Smooth muscle cell (in vitro differentiated cells): Measurements from ENCODE around the gene SCART1. TPM values are rescaled to one million over a fixed set of nuclear protein-coding genes. Genes with fewer than 3 reads are reported as not detected.

Experiments used
- DNase-seq: peaks from one replicate; lab custom pipeline; 2025; ENCODE audit not compliant: unreplicated experiment; lab: John Stamatoyannopoulos, UW
- H2AFZ ChIP-seq: fragments of 200-600 bp; sonication (generic); 2 replicates; pipeline ENCODE4 v1.6.0; 2016; ENCODE audit warnings: antibody characterized with exemption, low read depth, mild to moderate bottlenecking
- H3F3A ChIP-seq: fragments of 200-600 bp; sonication (generic); 2 replicates; pipeline ENCODE4 v1.6.0; 2017; ENCODE audit warnings: antibody characterized with exemption, low read depth
- H3K27ac ChIP-seq: fragments of 200-600 bp; sonication (generic); 2 replicates; pipeline ENCODE4 v1.5.1; 2016; ENCODE audit warnings: low read depth, mild to moderate bottlenecking
- H3K27me3 ChIP-seq: fragments of 200-600 bp; sonication (generic); 2 replicates; pipeline ENCODE4 v1.6.1; 2016; ENCODE audit warnings: low read depth, mild to moderate bottlenecking
- H3K36me3 ChIP-seq: fragments of 200-600 bp; sonication (generic); 2 replicates; pipeline ENCODE4 v1.5.1; 2016; ENCODE audit warnings: low read depth
- H3K4me1 ChIP-seq: fragments of 200-600 bp; sonication (generic); 2 replicates; pipeline ENCODE4 v1.5.1; 2016; ENCODE audit warnings: low read depth
- H3K4me2 ChIP-seq: fragments of 200-600 bp; sonication (generic); 2 replicates; pipeline ENCODE4 v1.6.0; 2016; ENCODE audit warnings: mild to moderate bottlenecking
- H3K4me3 ChIP-seq: fragments of 200-600 bp; sonication (generic); 2 replicates; pipeline ENCODE4 v1.5.1; 2016; ENCODE audit warnings: mild to moderate bottlenecking
- H3K79me2 ChIP-seq: fragments of 200-600 bp; sonication (generic); 2 replicates; pipeline ENCODE4 v1.6.0; 2016; ENCODE audit warnings: low read depth, mild to moderate bottlenecking
- H3K9ac ChIP-seq: fragments of 200-600 bp; sonication (generic); 2 replicates; pipeline ENCODE4 v1.6.0; 2016; ENCODE audit warnings: low read depth
- H3K9me3 ChIP-seq: fragments of 200-600 bp; sonication (generic); replicated peaks from 2 replicates; pipeline ENCODE4 v1.5.1; 2016; ENCODE audit warnings: low read depth
- H4K20me1 ChIP-seq: fragments of 200-600 bp; sonication (generic); 2 replicates; pipeline ENCODE4 v1.6.0; 2016; ENCODE audit warnings: low read depth
- CTCF ChIP-seq: fragments of 200-600 bp; sonication (generic); IDR thresholded peaks from 2 replicates; pipeline ENCODE4 v1.5.1; 2017; ENCODE audit warnings: borderline replicate concordance, mild to moderate bottlenecking, antibody characterized with exemption; ENCODE audit not compliant: insufficient read depth, poor library complexity, severe bottlenecking
- WGBS: methylation state at CpG from one replicate; pipeline ENCODE4 v1.1.7; 2016; ENCODE audit warnings: low lambda C conversion rate; 5-methylcytosine and 5-hydroxymethylcytosine counted together
- polyA plus RNA-seq: library from polyadenylated mRNA; unstranded; fragments of >200 nt; fragmentation: Nextera tagmentation; extraction: Ambion mirVana; gene quantifications from 2 replicates; pipeline ENCODE4 v1.2.1, GENCODE V29; 2016
- total RNA-seq: library from RNA; depleted of rRNA; stranded (reverse); fragments of >200 nt; gene quantifications from 2 replicates; pipeline ENCODE4 v1.2.3, GENCODE V29; 2014

Gene SCART1
- total and polyA plus RNA-seq, 2 experiments from 2014 or later = 0.45 to 2.2 TPM

GRCh38 chr10:133418289-133418993 is 35.3 kb upstream of the SCART1 start:
- H3K36me3 ChIP-seq = no peaks in the 10 kb centered on the region
- H4K20me1 ChIP-seq = peaks cover 34% of the 10 kb centered on the region
- no peak overlapping the region for H3K4me2 ChIP-seq
- peaks cover 9% of the 10 kb centered on the region for H3K27me3 ChIP-seq
- WGBS = 97% methylated on average over 14 of the region's 14 CpGs
- H3K4me1 ChIP-seq = no peaks in the 10 kb centered on the region
- H3K4me3 ChIP-seq = no peak overlapping the region
- no peak overlapping the region for H2AFZ ChIP-seq
- no peak for TF ChIP-seq CTCF
- peaks cover 2% of the 10 kb centered on the region for H3K79me2 ChIP-seq
- no peak for DNase-seq
- H3F3A ChIP-seq = no peaks in the 10 kb centered on the region
- H3K27ac ChIP-seq = no peak overlapping the region
- H3K9me3 ChIP-seq = no peaks in the 10 kb centered on the region
- H3K9ac ChIP-seq = no peak overlapping the region

- Histone ChIP-seq H3K9ac (no peak overlapping the region), H3K27me3 (peaks cover 9% of the 10 kb centered on the region), H4K20me1 (peaks cover 34% of the 10 kb centered on the region), H3F3A (no peaks in the 10 kb centered on the region), H3K27ac (no peak overlapping the region), H3K9me3 (no peaks in the 10 kb centered on the region), H3K36me3 (no peaks in the 10 kb centered on the region), H3K4me1 (no peaks in the 10 kb centered on the region), H2AFZ (no peak overlapping the region), H3K79me2 (no peaks in the 10 kb centered on the region), H3K4me2 (no peak overlapping the region), H3K4me3 (no peak overlapping the region)
- DNase-seq = no peak
- no peak for TF ChIP-seq CTCF
- WGBS = 96% methylated on average over 34 of the region's 34 CpGs
Measured at GRCh38 chr10:133419211-133419950, 34.4 kb upstream of the SCART1 start.

GRCh38 chr10:133420028-133420427 is 33.7 kb upstream of the SCART1 start:
- Histone ChIP-seq H3K27me3 (peaks cover 9% of the 10 kb centered on the region), H4K20me1 (peaks cover 34% of the 10 kb centered on the region), H3K9me3 (no peaks in the 10 kb centered on the region), H3K79me2 (no peaks in the 10 kb centered on the region), H3K4me2 (no peak overlapping the region), H3K36me3 (no peaks in the 10 kb centered on the region), H3K4me1 (no peaks in the 10 kb centered on the region), H3K9ac (no peak overlapping the region), H2AFZ (no peak overlapping the region), H3K27ac (no peak overlapping the region), H3K4me3 (no peak overlapping the region), H3F3A (no peaks in the 10 kb centered on the region)
- no peak for DNase-seq
- WGBS = 97% methylated on average over 17 of the region's 17 CpGs
- TF ChIP-seq CTCF = no peak
